PC-3 (cell line): ENCODE results near the gene PCDH15.

Source experiments
- CTCF ChIP-seq: fragments of 300-600 bp; sonication (generic); conservative IDR thresholded peaks from 2 replicates; pipeline ENCODE4 v1.5.1; 2017; ENCODE audit warnings: antibody characterized with exemption, low read depth, mild to moderate bottlenecking, low read length
- EZH2 ChIP-seq: fragments of 300-600 bp; sonication (generic); IDR thresholded peaks from one replicate; pipeline ENCODE4 v1.6.1; 2017; ENCODE audit warnings: antibody characterized with exemption, mild to moderate bottlenecking, low read length; ENCODE audit not compliant: unreplicated experiment

GRCh38 chr10:54148508-54148907 lies 652.5 kb downstream of the PCDH15 start:
- TF ChIP-seq CTCF (no peak), EZH2 (no peak)
